ENCODE results near the gene NFIB. TPM values are rescaled to one million over a fixed set of nuclear protein-coding genes. Genes with fewer than 3 reads are reported as not detected.

NFIB gene
- total RNA-seq, 1 experiment from 2014 or later: 14.3 TPM

- H4K20me1 ChIP-seq (ENCODE audit: control insufficient read depth, insufficient read depth, insufficient read length): no peaks in the 10 kb centered on the region
- no peak overlapping the region for H3K4ac ChIP-seq (ENCODE audit: low read depth, low read length)
- H3K23ac ChIP-seq (ENCODE audit: insufficient read length, low read depth, low read length): no peak overlapping the region
- H2BK20ac ChIP-seq (ENCODE audit: low read depth, low read length, poor library complexity, severe bottlenecking): no peak overlapping the region
- H3K9me3 ChIP-seq (ENCODE audit: control insufficient read depth, low read depth, low read length): no peaks in the 10 kb centered on the region
- H3K56ac ChIP-seq (ENCODE audit: insufficient read length, low read depth, low read length): no peak overlapping the region
- H3K9ac ChIP-seq (ENCODE audit: extremely low read depth, insufficient read length, low read length): no peak overlapping the region
- Mint-ChIP-seq H3K4me3 (no peak overlapping the region), H3K4me1 (peaks cover 25 to 33% of the 10 kb centered on the region in 2 experiments), H3K36me3 (ENCODE audit: insufficient read depth in 1 of 3, low read depth in 3 of 3) (no peaks in the 10 kb centered on the region), H3K27ac (no peak overlapping the region), H3K9me3 (no peaks in the 10 kb centered on the region), H3K27me3 (ENCODE audit: low read depth) (peaks cover 24% of the 10 kb centered on the region)
- TF ChIP-seq CTCF (conservative IDR thresholded peaks at IDR 0.05): no peak
- no peak overlapping the region for H4K5ac ChIP-seq (ENCODE audit: insufficient read length, low read depth, low read length)
- H3K27me3 ChIP-seq (ENCODE audit: insufficient read depth, low read length): peaks cover 5% of the 10 kb centered on the region; the same call in 1 of the 2 replicates
- H2AK5ac ChIP-seq (ENCODE audit: insufficient read length, low read length): no peak overlapping the region
- DNase-seq: no peak
- no peak overlapping the region for H2BK5ac ChIP-seq (ENCODE audit: insufficient read length, low read length)
- H3K4me1 ChIP-seq (ENCODE audit: insufficient read depth, low read length): peaks cover 14% of the 10 kb centered on the region
- H2BK12ac ChIP-seq (ENCODE audit: insufficient read length, low read depth, low read length): no peak overlapping the region
- no peak overlapping the region for H3T11ph ChIP-seq (ENCODE audit: low read length)
- no peak overlapping the region for H4K91ac ChIP-seq (ENCODE audit: insufficient read length, low read depth, low read length)
- no peak overlapping the region for H2AFZ ChIP-seq (ENCODE audit: low read length)
- no peak overlapping the region for H3K14ac ChIP-seq (ENCODE audit: insufficient read depth, low read length)
- no peak overlapping the region for H4K8ac ChIP-seq (replicated peaks; ENCODE audit: insufficient read length, low read depth, low read length)
- H3K79me2 ChIP-seq (ENCODE audit: insufficient read depth, low read length): no peaks in the 10 kb centered on the region
- WGBS (ENCODE audit: extremely low coverage, insufficient read length, low lambda C conversion rate): no CpG with 5 or more reads among the region's 8 CpGs
- H3K79me1 ChIP-seq (ENCODE audit: insufficient read depth, low read depth, low read length, poor library complexity, severe bottlenecking): no peaks in the 10 kb centered on the region
- no peak overlapping the region for H3K4me2 ChIP-seq (ENCODE audit: insufficient read depth, insufficient read length, low read length)
- H3K23me2 ChIP-seq (ENCODE audit: insufficient read length, low read depth, low read length, poor library complexity, severe bottlenecking): peaks cover 7% of the 10 kb centered on the region
- H3K27ac ChIP-seq (ENCODE audit: insufficient read length, low read depth, low read length): no peak overlapping the region
- H3K18ac ChIP-seq (ENCODE audit: insufficient read length, low read depth, low read length): no peak overlapping the region
- H2BK120ac ChIP-seq (ENCODE audit: low read depth, low read length, poor library complexity, severe bottlenecking): no peak overlapping the region
- no peak overlapping the region for H2BK15ac ChIP-seq (ENCODE audit: low read depth, low read length)
These were observed 26.4 kb upstream of the NFIB start for GRCh38 chr9:14340219-14340873.

All from H9 (cell line).